ENCODE measurements around the gene RYR3. TPM values are rescaled to one million over a fixed set of nuclear protein-coding genes. Genes with fewer than 3 reads are reported as not detected.

Gene RYR3
- total and polyA plus RNA-seq, 10 of the 15 experiments (the other 5 are each of a cell fraction or from before 2014, with no cell fraction given), result under 0.01 to 0.44 (median 0.16) TPM; not detected in 5

- TF ChIP-seq CEBPZ (IDR thresholded peaks at IDR 0.05; ENCODE audit: low read depth, low read length) (no peak), YBX1 (IDR thresholded peaks at IDR 0.05) (no peak), SUZ12 (IDR thresholded peaks at IDR 0.05; ENCODE audit: unreplicated experiment) (no peak), PAX5 (IDR thresholded peaks at IDR 0.05; ENCODE audit: borderline replicate concordance, low read depth, low read length) (no peak)
These were observed 486.9 kb downstream of the RYR3 start (continued) for GRCh38 chr15:33797651-33798050.

- no TSS peak for BruUV-seq (replicated peaks)
- ChIA-PET POLR2A (interaction anchor here (0.5 kb wide), 1 partner anchor 707 kb away, joined by 3 read pairs; no protein-coding TSS in a partner anchor), RAD21 (ENCODE audit: unreplicated experiment) (no interaction called here)
- TF ChIP-seq IRF5 (IDR thresholded peaks at IDR 0.05; ENCODE audit: borderline replicate concordance), result no peak
- TF ChIP-seq MYC (IDR thresholded peaks at IDR 0.05; ENCODE audit: insufficient read depth, insufficient read length, insufficient replicate concordance, low read length, severe bottlenecking), result no peak
- TF ChIP-seq JUNB (IDR thresholded peaks at IDR 0.05), result no peak
- TF ChIP-seq BRCA1 (IDR thresholded peaks at IDR 0.05; ENCODE audit: low read depth, low read length), result no peak
- no peak for TF ChIP-seq RFX5 (IDR thresholded peaks at IDR 0.05; ENCODE audit: low read depth, low read length)
- TF ChIP-seq SREBF1 (IDR thresholded peaks at IDR 0.05; ENCODE audit: low read length), result no peak
- no peak for TF ChIP-seq PAX8 (IDR thresholded peaks at IDR 0.05)
- TF ChIP-seq, protein P1, sequence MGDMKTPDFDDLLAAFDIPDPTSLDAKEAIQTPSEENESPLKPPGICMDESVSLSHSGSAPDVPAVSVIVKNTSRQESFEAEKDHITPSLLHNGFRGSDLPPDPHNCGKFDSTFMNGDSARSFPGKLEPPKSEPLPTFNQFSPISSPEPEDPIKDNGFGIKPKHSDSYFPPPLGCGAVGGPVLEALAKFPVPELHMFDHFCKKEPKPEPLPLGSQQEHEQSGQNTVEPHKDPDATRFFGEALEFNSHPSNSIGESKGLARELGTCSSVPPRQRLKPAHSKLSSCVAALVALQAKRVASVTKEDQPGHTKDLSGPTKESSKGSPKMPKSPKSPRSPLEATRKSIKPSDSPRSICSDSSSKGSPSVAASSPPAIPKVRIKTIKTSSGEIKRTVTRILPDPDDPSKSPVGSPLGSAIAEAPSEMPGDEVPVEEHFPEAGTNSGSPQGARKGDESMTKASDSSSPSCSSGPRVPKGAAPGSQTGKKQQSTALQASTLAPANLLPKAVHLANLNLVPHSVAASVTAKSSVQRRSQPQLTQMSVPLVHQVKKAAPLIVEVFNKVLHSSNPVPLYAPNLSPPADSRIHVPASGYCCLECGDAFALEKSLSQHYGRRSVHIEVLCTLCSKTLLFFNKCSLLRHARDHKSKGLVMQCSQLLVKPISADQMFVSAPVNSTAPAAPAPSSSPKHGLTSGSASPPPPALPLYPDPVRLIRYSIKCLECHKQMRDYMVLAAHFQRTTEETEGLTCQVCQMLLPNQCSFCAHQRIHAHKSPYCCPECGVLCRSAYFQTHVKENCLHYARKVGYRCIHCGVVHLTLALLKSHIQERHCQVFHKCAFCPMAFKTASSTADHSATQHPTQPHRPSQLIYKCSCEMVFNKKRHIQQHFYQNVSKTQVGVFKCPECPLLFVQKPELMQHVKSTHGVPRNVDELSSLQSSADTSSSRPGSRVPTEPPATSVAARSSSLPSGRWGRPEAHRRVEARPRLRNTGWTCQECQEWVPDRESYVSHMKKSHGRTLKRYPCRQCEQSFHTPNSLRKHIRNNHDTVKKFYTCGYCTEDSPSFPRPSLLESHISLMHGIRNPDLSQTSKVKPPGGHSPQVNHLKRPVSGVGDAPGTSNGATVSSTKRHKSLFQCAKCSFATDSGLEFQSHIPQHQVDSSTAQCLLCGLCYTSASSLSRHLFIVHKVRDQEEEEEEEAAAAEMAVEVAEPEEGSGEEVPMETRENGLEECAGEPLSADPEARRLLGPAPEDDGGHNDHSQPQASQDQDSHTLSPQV (IDR thresholded peaks at IDR 0.05), result no peak
- no peak for TF ChIP-seq DPF2 (IDR thresholded peaks at IDR 0.05)
- no peak for TF ChIP-seq ZNF207 (IDR thresholded peaks at IDR 0.05; ENCODE audit: borderline replicate concordance)
- no peak for TF ChIP-seq NBN (IDR thresholded peaks at IDR 0.05)
These were observed 491.2 kb downstream of the RYR3 start for GRCh38 chr15:33801954-33802353.

More at GRCh38 chr15:33801954-33802353, 491.2 kb downstream of the RYR3 start:
- intact Hi-C loops (cut with micrococcal nuclease; ENCODE audit: unreplicated experiment), result loop anchor here (2.0 kb wide), 1 partner anchor 35 kb away; no protein-coding TSS in a partner anchor
- Histone ChIP-seq H3K36me3 (ENCODE audit: control insufficient read depth in 2 of 2, insufficient read depth in 2 of 2, low read length in 1 of 2) (no peaks in the 10 kb centered on the region), H3K79me2 (ENCODE audit: control insufficient read depth, insufficient read depth, low read length) (no peaks in the 10 kb centered on the region), H3K9ac (ENCODE audit: control insufficient read depth, insufficient read depth, low read length) (no peak overlapping the region), H3K4me1 (ENCODE audit: control insufficient read depth, insufficient read depth, low read length) (no peaks in the 10 kb centered on the region), H3K27ac (ENCODE audit: control insufficient read depth, insufficient read depth) (no peak overlapping the region), H3K9me3 (replicated peaks; ENCODE audit: control insufficient read depth, insufficient read depth, low read length) (no peaks in the 10 kb centered on the region), H2AFZ (ENCODE audit: control insufficient read depth, low read depth, low read length) (no peak overlapping the region), H3K4me2 (ENCODE audit: control insufficient read depth, insufficient read depth) (no peak overlapping the region), H3K27me3 (replicated peaks in 1 of 2; ENCODE audit: control insufficient read depth in 2 of 2, insufficient read depth in 2 of 2, low read length in 1 of 2) (no peaks in the 10 kb centered on the region; a peak in 1 of 4 replicates), H3K4me3 (no peak overlapping the region), H4K20me1 (ENCODE audit: control insufficient read depth, insufficient read depth) (no peaks in the 10 kb centered on the region)
- SMC1A ChIA-PET (ENCODE audit: uncharacterized antibody, unreplicated experiment), result interaction anchor here (1.8 kb wide), 1 partner anchor 17 kb away, joined by 7 read pairs; no protein-coding TSS in a partner anchor
- ATAC-seq (no peak), FAIRE-seq (no peak), DNase-seq (ENCODE audit: low read depth, low spot score) (no peak)
- 68% methylated on average over 2 of the region's 2 CpGs for WGBS (ENCODE audit: insufficient coverage, insufficient replicate concordance, low lambda C conversion rate, missing lambda C conversion rate)
- CTCF ChIA-PET, result interaction anchor here (0.8 to 1.1 kb wide), 2 partner anchors 9 to 48 kb away, joined by 3 to 4 read pairs; no protein-coding TSS in a partner anchor
- in situ Hi-C loops (cut with MboI), result no loop called here
